HL-60 (cell line): ENCODE results near the gene ZFP1.
"Not testable (repeated sequence)": the region's sequence is repeated elsewhere in the genome, so short reads cannot be mapped to it uniquely, and the experiment has no call there.

ENCODE experiments used
- POLR2AphosphoS5 ChIP-seq: IDR thresholded peaks from 2 replicates; pipeline ENCODE4 v1.6.1; 2012; ENCODE audit warnings: low read depth
- SPI1 ChIP-seq: IDR thresholded peaks from 2 replicates; pipeline ENCODE4 v1.6.1; 2012; ENCODE audit warnings: low read depth, mild to moderate bottlenecking, borderline replicate concordance
- TF ChIP-seq, protein P1 (sequence below): IDR thresholded peaks from one replicate; pipeline ENCODE4 v1.5.1; 2011; ENCODE audit warnings: low read length, control low read depth, inconsistent platforms; ENCODE audit not compliant: insufficient read depth

DNA sequence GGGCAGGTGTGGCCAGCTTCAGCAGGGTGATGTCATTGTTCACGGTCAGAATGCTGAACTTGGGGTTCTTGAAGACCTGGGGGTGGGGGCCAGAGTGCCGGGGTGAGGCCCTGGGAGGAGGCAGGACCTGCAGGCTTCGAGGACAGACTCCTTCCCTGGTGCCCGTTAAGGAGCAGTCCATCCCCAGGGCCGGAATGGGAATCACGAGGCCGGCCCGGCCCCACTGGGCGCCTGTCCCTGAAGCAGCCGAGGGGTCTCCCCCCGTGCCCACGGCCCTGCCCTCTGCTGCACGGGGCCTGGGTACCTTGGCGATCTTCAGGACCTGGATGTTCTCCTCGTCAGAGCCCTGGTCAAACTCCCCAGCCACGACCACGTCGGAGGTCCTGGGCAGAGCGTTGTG, 57.1 kb downstream of the ZFP1 start:
- TF ChIP-seq SPI1, POLR2AphosphoS5: not testable (repeated sequence)
- TF ChIP-seq, protein P1, sequence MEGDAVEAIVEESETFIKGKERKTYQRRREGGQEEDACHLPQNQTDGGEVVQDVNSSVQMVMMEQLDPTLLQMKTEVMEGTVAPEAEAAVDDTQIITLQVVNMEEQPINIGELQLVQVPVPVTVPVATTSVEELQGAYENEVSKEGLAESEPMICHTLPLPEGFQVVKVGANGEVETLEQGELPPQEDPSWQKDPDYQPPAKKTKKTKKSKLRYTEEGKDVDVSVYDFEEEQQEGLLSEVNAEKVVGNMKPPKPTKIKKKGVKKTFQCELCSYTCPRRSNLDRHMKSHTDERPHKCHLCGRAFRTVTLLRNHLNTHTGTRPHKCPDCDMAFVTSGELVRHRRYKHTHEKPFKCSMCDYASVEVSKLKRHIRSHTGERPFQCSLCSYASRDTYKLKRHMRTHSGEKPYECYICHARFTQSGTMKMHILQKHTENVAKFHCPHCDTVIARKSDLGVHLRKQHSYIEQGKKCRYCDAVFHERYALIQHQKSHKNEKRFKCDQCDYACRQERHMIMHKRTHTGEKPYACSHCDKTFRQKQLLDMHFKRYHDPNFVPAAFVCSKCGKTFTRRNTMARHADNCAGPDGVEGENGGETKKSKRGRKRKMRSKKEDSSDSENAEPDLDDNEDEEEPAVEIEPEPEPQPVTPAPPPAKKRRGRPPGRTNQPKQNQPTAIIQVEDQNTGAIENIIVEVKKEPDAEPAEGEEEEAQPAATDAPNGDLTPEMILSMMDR = not testable (repeated sequence)
